HepG2 (cell line): ENCODE measurements around the gene DENND10. TPM values are rescaled to one million over a fixed set of nuclear protein-coding genes. Genes with fewer than 3 reads are reported as not detected.

Source experiments
- KDM5B ChIP-seq: sonication (generic); formaldehyde crosslinking; IDR thresholded peaks from 2 replicates; pipeline ENCODE4 v1.4.0; 2020; ENCODE audit warnings: missing genetic modification reagents, mild to moderate bottlenecking, borderline replicate concordance
- KDM6A ChIP-seq: IDR thresholded peaks from 2 replicates; pipeline ENCODE4 v1.6.1; 2016; ENCODE audit warnings: low read depth
- KLF11 ChIP-seq: IDR thresholded peaks from 2 replicates; pipeline ENCODE4 v1.6.1; 2016; ENCODE audit warnings: missing compliant biosample characterization
- MEIS1 ChIP-seq: sonication (generic); formaldehyde crosslinking; IDR thresholded peaks from 2 replicates; pipeline ENCODE4 v1.9.0; 2021; ENCODE audit warnings: mild to moderate bottlenecking, missing genetic modification reagents, moderate library complexity, borderline replicate concordance
- NFKB2 ChIP-seq: sonication (generic); formaldehyde crosslinking; IDR thresholded peaks from 2 replicates; pipeline ENCODE4 v1.4.0; 2020; ENCODE audit warnings: missing genetic modification reagents, borderline replicate concordance
- SMAD3 ChIP-seq: sonication (generic); formaldehyde crosslinking; IDR thresholded peaks from 2 replicates; pipeline ENCODE4 v1.4.0; 2020; ENCODE audit warnings: missing genetic modification reagents
- ZBTB38 ChIP-seq: sonication (generic); formaldehyde crosslinking; IDR thresholded peaks from 2 replicates; pipeline ENCODE4 v1.5.1; 2020; ENCODE audit warnings: mild to moderate bottlenecking, missing genetic modification reagents
- ZKSCAN8 ChIP-seq: IDR thresholded peaks from 2 replicates; pipeline ENCODE4 v1.6.1; 2016; ENCODE audit warnings: borderline replicate concordance, missing genetic modification reagents, missing compliant biosample characterization
- ZNF235 ChIP-seq: sonication (generic); formaldehyde crosslinking; IDR thresholded peaks from 2 replicates; pipeline ENCODE4 v1.8.1; 2023; ENCODE audit warnings: mild to moderate bottlenecking, missing genetic modification reagents, borderline replicate concordance
- ZNF672 ChIP-seq: sonication (generic); formaldehyde crosslinking; IDR thresholded peaks from 2 replicates; pipeline ENCODE4 v1.8.1; 2022; ENCODE audit warnings: missing genetic modification reagents
- ZNF766 ChIP-seq: sonication (generic); formaldehyde crosslinking; IDR thresholded peaks from 2 replicates; pipeline ENCODE4 v1.5.0; 2020; ENCODE audit warnings: missing genetic modification reagents, borderline replicate concordance
- ZNF878 ChIP-seq: sonication (generic); formaldehyde crosslinking; IDR thresholded peaks from 2 replicates; pipeline ENCODE4 v1.8.1; 2023; ENCODE audit warnings: mild to moderate bottlenecking, missing genetic modification reagents, moderate library complexity
- polyA plus RNA-seq, 8 experiments: library from polyadenylated mRNA; depleted of rRNA in 3 of 8; stranded (reverse) in 7 of 8; unstranded in 1 of 8; fragments of >200 nt; fragmentation: Illumina TruSeq in 4 of 8; extraction: Trizol in 4 of 8; gene quantifications; 2 replicates each; pipeline versions ENCODE4 v1.2.1 to v1.2.3, GENCODE V29; 2011 to 2016; ENCODE audit warnings: low read depth in 4 of 8, missing spikeins in 1 of 8, mixed read lengths in 1 of 8; ENCODE audit not compliant: insufficient read depth in 1 of 8
- total RNA-seq, 5 experiments: library from RNA; depleted of rRNA; stranded (reverse); fragments of >200 nt; fragmentation: Illumina TruSeq; extraction: Trizol; gene quantifications; 2 replicates each; pipeline ENCODE4 v1.2.3, GENCODE V29; 2016; ENCODE audit warnings: low read depth in 1 of 5
- TF ChIP-seq, protein P1 (sequence below): sonication (generic); formaldehyde crosslinking; IDR thresholded peaks from 2 replicates; pipeline ENCODE4 v1.4.0; 2020; ENCODE audit warnings: missing genetic modification reagents
- TF ChIP-seq, protein P2 (sequence below): sonication (generic); formaldehyde crosslinking; IDR thresholded peaks from 2 replicates; pipeline ENCODE4 v1.8.1; 2023; ENCODE audit warnings: mild to moderate bottlenecking, missing genetic modification reagents
- TF ChIP-seq, protein P3 (sequence below): sonication (generic); formaldehyde crosslinking; IDR thresholded peaks from 2 replicates; pipeline ENCODE4 v1.5.0; 2020; ENCODE audit warnings: missing genetic modification reagents
- TF ChIP-seq, protein P4 (sequence below): sonication (generic); formaldehyde crosslinking; IDR thresholded peaks from 2 replicates; pipeline ENCODE4 v1.4.0; 2020; ENCODE audit warnings: mild to moderate bottlenecking, low read depth, missing genetic modification reagents
- TF ChIP-seq, protein P5 (sequence below): IDR thresholded peaks from 2 replicates; pipeline ENCODE4 v1.6.1; 2016; ENCODE audit warnings: low read depth
- TF ChIP-seq, protein P6 (sequence below): sonication (generic); formaldehyde crosslinking; IDR thresholded peaks from 2 replicates; pipeline ENCODE4 v1.4.0; 2020; ENCODE audit warnings: missing genetic modification reagents

Gene DENND10
- total and polyA plus RNA-seq, 2 of the 13 experiments (the other 11 are each of a cell fraction or from before 2014, with no cell fraction given), result 43.7 to 78.8 TPM

DNA sequence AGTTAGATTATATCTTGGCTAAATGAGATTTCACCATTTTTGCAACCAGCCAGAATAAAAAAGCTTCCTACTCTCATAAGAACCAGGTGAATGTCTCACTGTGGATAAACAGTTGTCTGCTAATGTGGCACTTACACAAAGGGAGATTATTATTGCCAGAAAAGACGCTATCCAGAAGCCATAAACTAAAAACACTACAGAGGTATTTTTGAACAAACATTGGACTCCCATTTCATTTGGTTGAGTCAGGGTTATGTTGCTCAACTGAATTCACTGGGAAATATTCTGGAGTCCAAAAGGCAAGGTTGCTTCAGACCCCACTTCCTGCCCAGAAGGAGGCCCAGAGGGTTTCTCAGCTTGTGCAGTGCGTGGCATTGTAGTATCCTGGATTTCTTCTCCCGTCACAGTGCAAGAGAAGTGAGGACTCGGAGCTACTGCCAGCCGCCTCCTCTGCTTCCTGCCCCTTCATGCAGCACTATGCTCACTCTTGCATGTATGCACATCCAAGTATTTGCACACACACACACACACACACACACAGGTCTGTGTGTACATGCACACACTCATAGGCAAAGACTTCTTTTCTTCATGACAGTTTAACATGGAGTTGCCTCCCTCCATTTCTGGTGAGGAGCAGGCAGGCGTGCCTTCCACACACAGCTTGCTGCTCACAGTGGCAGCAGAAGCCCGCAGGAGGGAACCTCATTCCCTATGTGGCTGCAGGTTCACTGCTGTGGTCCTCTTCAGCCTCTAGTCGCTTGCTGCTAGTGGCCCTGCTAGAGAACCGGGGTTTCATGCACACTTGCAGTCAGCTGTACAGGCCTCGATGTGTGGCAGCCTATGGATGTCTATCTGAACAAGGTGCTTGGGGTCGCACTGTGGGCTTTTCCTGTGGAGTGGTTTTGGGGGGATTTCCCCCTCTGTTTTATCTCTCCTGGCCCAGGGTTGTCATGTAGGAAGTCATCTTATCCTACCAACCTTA, 10.1 kb downstream of the DENND10 start (continued):
- TF ChIP-seq, protein P1, sequence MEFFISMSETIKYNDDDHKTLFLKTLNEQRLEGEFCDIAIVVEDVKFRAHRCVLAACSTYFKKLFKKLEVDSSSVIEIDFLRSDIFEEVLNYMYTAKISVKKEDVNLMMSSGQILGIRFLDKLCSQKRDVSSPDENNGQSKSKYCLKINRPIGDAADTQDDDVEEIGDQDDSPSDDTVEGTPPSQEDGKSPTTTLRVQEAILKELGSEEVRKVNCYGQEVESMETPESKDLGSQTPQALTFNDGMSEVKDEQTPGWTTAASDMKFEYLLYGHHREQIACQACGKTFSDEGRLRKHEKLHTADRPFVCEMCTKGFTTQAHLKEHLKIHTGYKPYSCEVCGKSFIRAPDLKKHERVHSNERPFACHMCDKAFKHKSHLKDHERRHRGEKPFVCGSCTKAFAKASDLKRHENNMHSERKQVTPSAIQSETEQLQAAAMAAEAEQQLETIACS, result no peak
- TF ChIP-seq KLF11 (CRISPR knock-in tag) (no peak), NFKB2 (CRISPR knock-in tag) (no peak), ZNF672 (CRISPR knock-in tag) (no peak), ZNF235 (no peak), ZBTB38 (CRISPR knock-in tag) (peak; percentile 63; the same call in 1 of the 2 replicates), SMAD3 (peak; percentile 89; the same call in 1 of the 2 replicates), MEIS1 (CRISPR knock-in tag) (no peak), ZKSCAN8 (CRISPR knock-in tag) (peak; percentile 73; the same call in 1 of the 2 replicates), KDM6A (CRISPR knock-in tag) (peak; percentile 88), ZNF766 (CRISPR knock-in tag) (peak; percentile 84; the same call in 1 of the 2 replicates), ZNF878 (CRISPR knock-in tag) (peak; percentile 71), KDM5B (CRISPR knock-in tag) (peak; percentile 60; the same call in 1 of the 2 replicates)
- TF ChIP-seq, protein P2, sequence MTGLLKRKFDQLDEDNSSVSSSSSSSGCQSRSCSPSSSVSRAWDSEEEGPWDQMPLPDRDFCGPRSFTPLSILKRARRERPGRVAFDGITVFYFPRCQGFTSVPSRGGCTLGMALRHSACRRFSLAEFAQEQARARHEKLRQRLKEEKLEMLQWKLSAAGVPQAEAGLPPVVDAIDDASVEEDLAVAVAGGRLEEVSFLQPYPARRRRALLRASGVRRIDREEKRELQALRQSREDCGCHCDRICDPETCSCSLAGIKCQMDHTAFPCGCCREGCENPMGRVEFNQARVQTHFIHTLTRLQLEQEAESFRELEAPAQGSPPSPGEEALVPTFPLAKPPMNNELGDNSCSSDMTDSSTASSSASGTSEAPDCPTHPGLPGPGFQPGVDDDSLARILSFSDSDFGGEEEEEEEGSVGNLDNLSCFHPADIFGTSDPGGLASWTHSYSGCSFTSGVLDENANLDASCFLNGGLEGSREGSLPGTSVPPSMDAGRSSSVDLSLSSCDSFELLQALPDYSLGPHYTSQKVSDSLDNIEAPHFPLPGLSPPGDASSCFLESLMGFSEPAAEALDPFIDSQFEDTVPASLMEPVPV (CRISPR knock-in tag), result peak; percentile 38; the same call in 1 of the 2 replicates
- TF ChIP-seq, protein P3, sequence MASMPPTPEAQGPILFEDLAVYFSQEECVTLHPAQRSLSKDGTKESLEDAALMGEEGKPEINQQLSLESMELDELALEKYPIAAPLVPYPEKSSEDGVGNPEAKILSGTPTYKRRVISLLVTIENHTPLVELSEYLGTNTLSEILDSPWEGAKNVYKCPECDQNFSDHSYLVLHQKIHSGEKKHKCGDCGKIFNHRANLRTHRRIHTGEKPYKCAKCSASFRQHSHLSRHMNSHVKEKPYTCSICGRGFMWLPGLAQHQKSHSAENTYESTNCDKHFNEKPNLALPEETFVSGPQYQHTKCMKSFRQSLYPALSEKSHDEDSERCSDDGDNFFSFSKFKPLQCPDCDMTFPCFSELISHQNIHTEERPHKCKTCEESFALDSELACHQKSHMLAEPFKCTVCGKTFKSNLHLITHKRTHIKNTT (CRISPR knock-in tag), result no peak
- TF ChIP-seq, protein P4, sequence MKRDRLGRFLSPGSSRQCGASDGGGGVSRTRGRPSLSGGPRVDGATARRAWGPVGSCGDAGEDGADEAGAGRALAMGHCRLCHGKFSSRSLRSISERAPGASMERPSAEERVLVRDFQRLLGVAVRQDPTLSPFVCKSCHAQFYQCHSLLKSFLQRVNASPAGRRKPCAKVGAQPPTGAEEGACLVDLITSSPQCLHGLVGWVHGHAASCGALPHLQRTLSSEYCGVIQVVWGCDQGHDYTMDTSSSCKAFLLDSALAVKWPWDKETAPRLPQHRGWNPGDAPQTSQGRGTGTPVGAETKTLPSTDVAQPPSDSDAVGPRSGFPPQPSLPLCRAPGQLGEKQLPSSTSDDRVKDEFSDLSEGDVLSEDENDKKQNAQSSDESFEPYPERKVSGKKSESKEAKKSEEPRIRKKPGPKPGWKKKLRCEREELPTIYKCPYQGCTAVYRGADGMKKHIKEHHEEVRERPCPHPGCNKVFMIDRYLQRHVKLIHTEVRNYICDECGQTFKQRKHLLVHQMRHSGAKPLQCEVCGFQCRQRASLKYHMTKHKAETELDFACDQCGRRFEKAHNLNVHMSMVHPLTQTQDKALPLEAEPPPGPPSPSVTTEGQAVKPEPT (CRISPR knock-in tag), result no peak; the same call in 1 of the 2 replicates
- TF ChIP-seq, protein P5, sequence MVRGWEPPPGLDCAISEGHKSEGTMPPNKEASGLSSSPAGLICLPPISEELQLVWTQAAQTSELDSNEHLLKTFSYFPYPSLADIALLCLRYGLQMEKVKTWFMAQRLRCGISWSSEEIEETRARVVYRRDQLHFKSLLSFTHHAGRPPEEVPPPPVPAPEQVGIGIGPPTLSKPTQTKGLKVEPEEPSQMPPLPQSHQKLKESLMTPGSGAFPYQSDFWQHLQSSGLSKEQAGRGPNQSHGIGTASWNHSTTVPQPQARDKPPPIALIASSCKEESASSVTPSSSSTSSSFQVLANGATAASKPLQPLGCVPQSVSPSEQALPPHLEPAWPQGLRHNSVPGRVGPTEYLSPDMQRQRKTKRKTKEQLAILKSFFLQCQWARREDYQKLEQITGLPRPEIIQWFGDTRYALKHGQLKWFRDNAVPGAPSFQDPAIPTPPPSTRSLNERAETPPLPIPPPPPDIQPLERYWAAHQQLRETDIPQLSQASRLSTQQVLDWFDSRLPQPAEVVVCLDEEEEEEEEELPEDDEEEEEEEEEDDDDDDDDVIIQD (CRISPR knock-in tag), result peak; percentile 69; the same call in 1 of the 2 replicates
- TF ChIP-seq, protein P6, sequence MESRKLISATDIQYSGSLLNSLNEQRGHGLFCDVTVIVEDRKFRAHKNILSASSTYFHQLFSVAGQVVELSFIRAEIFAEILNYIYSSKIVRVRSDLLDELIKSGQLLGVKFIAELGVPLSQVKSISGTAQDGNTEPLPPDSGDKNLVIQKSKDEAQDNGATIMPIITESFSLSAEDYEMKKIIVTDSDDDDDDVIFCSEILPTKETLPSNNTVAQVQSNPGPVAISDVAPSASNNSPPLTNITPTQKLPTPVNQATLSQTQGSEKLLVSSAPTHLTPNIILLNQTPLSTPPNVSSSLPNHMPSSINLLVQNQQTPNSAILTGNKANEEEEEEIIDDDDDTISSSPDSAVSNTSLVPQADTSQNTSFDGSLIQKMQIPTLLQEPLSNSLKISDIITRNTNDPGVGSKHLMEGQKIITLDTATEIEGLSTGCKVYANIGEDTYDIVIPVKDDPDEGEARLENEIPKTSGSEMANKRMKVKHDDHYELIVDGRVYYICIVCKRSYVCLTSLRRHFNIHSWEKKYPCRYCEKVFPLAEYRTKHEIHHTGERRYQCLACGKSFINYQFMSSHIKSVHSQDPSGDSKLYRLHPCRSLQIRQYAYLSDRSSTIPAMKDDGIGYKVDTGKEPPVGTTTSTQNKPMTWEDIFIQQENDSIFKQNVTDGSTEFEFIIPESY, result peak; percentile 77
